GM12875 (cell line): ENCODE measurements around the gene PDGFC.

Experiments
- H3K4me3 ChIP-seq: one replicate; pipeline ENCODE4 v1.5.1; 2011; ENCODE audit warnings: low read depth, low read length, control low read depth
- CTCF ChIP-seq: IDR thresholded peaks from 2 replicates; pipeline ENCODE4 v1.5.1; 2011; ENCODE audit warnings: low read depth, mild to moderate bottlenecking, control low read depth, inconsistent platforms, low read length, moderate library complexity, borderline replicate concordance; ENCODE audit not compliant: insufficient read depth

PDGFC gene

GRCh38 chr4:156781852-156782251, 189.7 kb downstream of the PDGFC start:
- H3K4me3 ChIP-seq, result no peak overlapping the region
- TF ChIP-seq CTCF, result no peak

GRCh38 chr4:156779774-156780173, 191.8 kb downstream of the PDGFC start:
- no peak for TF ChIP-seq CTCF
- H3K4me3 ChIP-seq, result no peak overlapping the region

GRCh38 chr4:156779042-156779441, 192.6 kb downstream of the PDGFC start:
- TF ChIP-seq CTCF, result no peak
- H3K4me3 ChIP-seq, result no peak overlapping the region

GRCh38 chr4:156778606-156779005, 193.0 kb downstream of the PDGFC start:
- no peak for TF ChIP-seq CTCF
- no peak overlapping the region for H3K4me3 ChIP-seq

GRCh38 chr4:156778093-156778492, 193.5 kb downstream of the PDGFC start:
- no peak overlapping the region for H3K4me3 ChIP-seq
- no peak for TF ChIP-seq CTCF

- TF ChIP-seq CTCF, result no peak
- H3K4me3 ChIP-seq, result no peak overlapping the region
These were observed 195.8 kb downstream of the PDGFC start for GRCh38 chr4:156775813-156776212.

GRCh38 chr4:156774422-156774821, 197.2 kb downstream of the PDGFC start:
- no peak overlapping the region for H3K4me3 ChIP-seq
- no peak for TF ChIP-seq CTCF
